ENCODE measurements around the gene PRSS27.

DNA sequence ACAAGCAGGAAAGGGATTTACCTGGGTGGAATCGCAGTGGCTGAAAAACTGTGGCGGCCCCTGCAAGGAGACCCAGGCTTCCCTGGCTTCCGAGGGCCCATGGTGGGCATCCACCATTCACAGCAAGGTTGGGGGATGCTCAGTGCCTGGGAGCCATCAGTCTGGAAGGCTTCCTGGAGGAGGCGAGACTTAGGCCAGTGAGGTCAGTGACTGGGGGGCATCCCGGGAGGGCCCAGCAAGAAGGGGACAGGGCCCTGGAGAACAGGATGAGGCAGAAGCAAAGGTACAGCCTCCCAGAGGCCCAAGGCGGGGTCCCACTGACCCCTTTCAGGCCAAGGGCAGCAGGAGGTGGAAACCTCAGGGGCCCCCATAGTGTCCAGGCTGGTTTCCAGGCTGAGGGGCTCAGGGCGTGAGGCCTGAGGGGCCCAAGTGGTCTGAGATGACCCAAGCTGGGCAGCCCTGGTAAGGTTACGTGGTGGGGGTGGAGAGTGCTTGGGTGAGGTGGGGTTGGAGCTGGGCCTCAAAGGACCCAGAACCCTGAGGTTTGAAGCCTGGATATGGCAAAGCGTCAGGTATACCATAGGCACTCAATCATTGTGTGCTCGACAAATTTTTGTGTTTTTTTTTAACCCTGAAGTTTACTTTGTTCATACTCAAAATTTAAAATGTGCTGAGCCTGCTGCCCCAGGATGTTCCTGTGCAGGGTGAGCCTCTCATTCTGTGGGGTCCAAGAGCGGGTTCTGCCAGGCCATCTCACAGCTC is 16.6 kb upstream of the PRSS27 start:
- TF ChIP-seq, protein P1, sequence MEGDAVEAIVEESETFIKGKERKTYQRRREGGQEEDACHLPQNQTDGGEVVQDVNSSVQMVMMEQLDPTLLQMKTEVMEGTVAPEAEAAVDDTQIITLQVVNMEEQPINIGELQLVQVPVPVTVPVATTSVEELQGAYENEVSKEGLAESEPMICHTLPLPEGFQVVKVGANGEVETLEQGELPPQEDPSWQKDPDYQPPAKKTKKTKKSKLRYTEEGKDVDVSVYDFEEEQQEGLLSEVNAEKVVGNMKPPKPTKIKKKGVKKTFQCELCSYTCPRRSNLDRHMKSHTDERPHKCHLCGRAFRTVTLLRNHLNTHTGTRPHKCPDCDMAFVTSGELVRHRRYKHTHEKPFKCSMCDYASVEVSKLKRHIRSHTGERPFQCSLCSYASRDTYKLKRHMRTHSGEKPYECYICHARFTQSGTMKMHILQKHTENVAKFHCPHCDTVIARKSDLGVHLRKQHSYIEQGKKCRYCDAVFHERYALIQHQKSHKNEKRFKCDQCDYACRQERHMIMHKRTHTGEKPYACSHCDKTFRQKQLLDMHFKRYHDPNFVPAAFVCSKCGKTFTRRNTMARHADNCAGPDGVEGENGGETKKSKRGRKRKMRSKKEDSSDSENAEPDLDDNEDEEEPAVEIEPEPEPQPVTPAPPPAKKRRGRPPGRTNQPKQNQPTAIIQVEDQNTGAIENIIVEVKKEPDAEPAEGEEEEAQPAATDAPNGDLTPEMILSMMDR (IDR thresholded peaks at IDR 0.05) = no peak
- TF ChIP-seq EP300 (IDR thresholded peaks at IDR 0.05) = no peak

All from esophagus muscularis mucosa (tissue), 3 donors.